ENCODE results near the gene C14orf119. TPM values are rescaled to one million over a fixed set of nuclear protein-coding genes. Genes with fewer than 3 reads are reported as not detected.

Gene C14orf119
- total RNA-seq, 1 experiment from 2014 or later = 81.3 TPM

- CTCF ChIA-PET = interaction anchor here (0.9 to 8.4 kb wide), 27 partner anchors 9 to 260 kb away, joined by 3 to 372 read pairs (median 16); partner anchors contain the start of genes ACIN1, BCL2L2, C14orf119 and CIROP
- DNase-seq (ENCODE audit: low spot score) (no peak), ATAC-seq (no peak)
- Mint-ChIP-seq H3K4me1 (peaks cover 56% of the 10 kb centered on the region), H3K27ac (no peak overlapping the region), H3K4me3 (no peak overlapping the region), H3K27me3 (ENCODE audit: low read depth) (peaks cover 15% of the 10 kb centered on the region), H3K9me3 (no peaks in the 10 kb centered on the region), H3K36me3 (no peaks in the 10 kb centered on the region)
- POLR2A ChIA-PET = interaction anchor here (0.5 to 1.4 kb wide), 4 partner anchors 25 to 103 kb away, joined by 3 to 8 read pairs (median 4); partner anchors contain the start of genes ACIN1 and C14orf119
- TF ChIP-seq MLX (CRISPR knock-in tag; IDR thresholded peaks at IDR 0.05) = no peak
- no peak for TF ChIP-seq OVOL2 (CRISPR knock-in tag; IDR thresholded peaks at IDR 0.05; ENCODE audit: borderline replicate concordance)
- TF ChIP-seq, protein P1, sequence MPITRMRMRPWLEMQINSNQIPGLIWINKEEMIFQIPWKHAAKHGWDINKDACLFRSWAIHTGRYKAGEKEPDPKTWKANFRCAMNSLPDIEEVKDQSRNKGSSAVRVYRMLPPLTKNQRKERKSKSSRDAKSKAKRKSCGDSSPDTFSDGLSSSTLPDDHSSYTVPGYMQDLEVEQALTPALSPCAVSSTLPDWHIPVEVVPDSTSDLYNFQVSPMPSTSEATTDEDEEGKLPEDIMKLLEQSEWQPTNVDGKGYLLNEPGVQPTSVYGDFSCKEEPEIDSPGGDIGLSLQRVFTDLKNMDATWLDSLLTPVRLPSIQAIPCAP (CRISPR knock-in tag; IDR thresholded peaks at IDR 0.05) = no peak
- no peak for TF ChIP-seq JUN (CRISPR knock-in tag; IDR thresholded peaks at IDR 0.05)
- TF ChIP-seq ZNF121 (CRISPR knock-in tag; IDR thresholded peaks at IDR 0.05) = no peak
- TF ChIP-seq ATF6 (CRISPR knock-in tag; IDR thresholded peaks at IDR 0.05) = no peak
- TF ChIP-seq, protein P2, sequence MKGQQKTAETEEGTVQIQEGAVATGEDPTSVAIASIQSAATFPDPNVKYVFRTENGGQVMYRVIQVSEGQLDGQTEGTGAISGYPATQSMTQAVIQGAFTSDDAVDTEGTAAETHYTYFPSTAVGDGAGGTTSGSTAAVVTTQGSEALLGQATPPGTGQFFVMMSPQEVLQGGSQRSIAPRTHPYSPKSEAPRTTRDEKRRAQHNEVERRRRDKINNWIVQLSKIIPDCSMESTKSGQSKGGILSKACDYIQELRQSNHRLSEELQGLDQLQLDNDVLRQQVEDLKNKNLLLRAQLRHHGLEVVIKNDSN (CRISPR knock-in tag; IDR thresholded peaks at IDR 0.05) = no peak
- no peak for TF ChIP-seq ETV6 (CRISPR knock-in tag; IDR thresholded peaks at IDR 0.05)
- no peak for TF ChIP-seq ESRRA (CRISPR knock-in tag; IDR thresholded peaks at IDR 0.05; ENCODE audit: borderline replicate concordance)
- no peak for TF ChIP-seq TP53 (CRISPR knock-in tag; IDR thresholded peaks at IDR 0.05)
- no peak for TF ChIP-seq MXD4 (CRISPR knock-in tag; IDR thresholded peaks at IDR 0.05; ENCODE audit: borderline replicate concordance)
- TF ChIP-seq, protein P3, sequence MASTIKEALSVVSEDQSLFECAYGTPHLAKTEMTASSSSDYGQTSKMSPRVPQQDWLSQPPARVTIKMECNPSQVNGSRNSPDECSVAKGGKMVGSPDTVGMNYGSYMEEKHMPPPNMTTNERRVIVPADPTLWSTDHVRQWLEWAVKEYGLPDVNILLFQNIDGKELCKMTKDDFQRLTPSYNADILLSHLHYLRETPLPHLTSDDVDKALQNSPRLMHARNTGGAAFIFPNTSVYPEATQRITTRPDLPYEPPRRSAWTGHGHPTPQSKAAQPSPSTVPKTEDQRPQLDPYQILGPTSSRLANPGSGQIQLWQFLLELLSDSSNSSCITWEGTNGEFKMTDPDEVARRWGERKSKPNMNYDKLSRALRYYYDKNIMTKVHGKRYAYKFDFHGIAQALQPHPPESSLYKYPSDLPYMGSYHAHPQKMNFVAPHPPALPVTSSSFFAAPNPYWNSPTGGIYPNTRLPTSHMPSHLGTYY (CRISPR knock-in tag; IDR thresholded peaks at IDR 0.05) = no peak
- TF ChIP-seq, protein P4, sequence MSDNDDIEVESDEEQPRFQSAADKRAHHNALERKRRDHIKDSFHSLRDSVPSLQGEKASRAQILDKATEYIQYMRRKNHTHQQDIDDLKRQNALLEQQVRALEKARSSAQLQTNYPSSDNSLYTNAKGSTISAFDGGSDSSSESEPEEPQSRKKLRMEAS (CRISPR knock-in tag; IDR thresholded peaks at IDR 0.05) = no peak
- no peak for TF ChIP-seq E2F4 (CRISPR knock-in tag; IDR thresholded peaks at IDR 0.05; ENCODE audit: borderline replicate concordance, low read depth)
- TF ChIP-seq, protein P5, sequence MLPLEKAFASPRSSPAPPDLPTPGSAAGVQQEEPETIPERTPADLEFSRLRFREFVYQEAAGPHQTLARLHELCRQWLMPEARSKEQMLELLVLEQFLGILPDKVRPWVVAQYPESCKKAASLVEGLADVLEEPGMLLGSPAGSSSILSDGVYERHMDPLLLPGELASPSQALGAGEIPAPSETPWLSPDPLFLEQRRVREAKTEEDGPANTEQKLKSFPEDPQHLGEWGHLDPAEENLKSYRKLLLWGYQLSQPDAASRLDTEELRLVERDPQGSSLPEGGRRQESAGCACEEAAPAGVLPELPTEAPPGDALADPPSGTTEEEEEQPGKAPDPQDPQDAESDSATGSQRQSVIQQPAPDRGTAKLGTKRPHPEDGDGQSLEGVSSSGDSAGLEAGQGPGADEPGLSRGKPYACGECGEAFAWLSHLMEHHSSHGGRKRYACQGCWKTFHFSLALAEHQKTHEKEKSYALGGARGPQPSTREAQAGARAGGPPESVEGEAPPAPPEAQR (CRISPR knock-in tag; IDR thresholded peaks at IDR 0.05) = no peak
- TF ChIP-seq, protein P6, sequence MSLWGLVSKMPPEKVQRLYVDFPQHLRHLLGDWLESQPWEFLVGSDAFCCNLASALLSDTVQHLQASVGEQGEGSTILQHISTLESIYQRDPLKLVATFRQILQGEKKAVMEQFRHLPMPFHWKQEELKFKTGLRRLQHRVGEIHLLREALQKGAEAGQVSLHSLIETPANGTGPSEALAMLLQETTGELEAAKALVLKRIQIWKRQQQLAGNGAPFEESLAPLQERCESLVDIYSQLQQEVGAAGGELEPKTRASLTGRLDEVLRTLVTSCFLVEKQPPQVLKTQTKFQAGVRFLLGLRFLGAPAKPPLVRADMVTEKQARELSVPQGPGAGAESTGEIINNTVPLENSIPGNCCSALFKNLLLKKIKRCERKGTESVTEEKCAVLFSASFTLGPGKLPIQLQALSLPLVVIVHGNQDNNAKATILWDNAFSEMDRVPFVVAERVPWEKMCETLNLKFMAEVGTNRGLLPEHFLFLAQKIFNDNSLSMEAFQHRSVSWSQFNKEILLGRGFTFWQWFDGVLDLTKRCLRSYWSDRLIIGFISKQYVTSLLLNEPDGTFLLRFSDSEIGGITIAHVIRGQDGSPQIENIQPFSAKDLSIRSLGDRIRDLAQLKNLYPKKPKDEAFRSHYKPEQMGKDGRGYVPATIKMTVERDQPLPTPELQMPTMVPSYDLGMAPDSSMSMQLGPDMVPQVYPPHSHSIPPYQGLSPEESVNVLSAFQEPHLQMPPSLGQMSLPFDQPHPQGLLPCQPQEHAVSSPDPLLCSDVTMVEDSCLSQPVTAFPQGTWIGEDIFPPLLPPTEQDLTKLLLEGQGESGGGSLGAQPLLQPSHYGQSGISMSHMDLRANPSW (CRISPR knock-in tag; conservative IDR thresholded peaks at IDR 0.05; ENCODE audit: low read depth) = no peak
Measured at GRCh38 chr14:23119363-23120327, 24.3 kb downstream of the C14orf119 start.

Data from WTC11 (cell line).